ENCODE measurements around the gene CACNA2D3. TPM values are rescaled to one million over a fixed set of nuclear protein-coding genes. Genes with fewer than 3 reads are reported as not detected.

Gene CACNA2D3
- total and polyA plus RNA-seq, 2 experiments from 2014 or later = 1.1 to 2.5 TPM

- no peaks in the 10 kb centered on the region for H3K79me2 ChIP-seq
- no peak overlapping the region for H2AFZ ChIP-seq
- H3K9me3 ChIP-seq (ENCODE audit: low read depth) = no peaks in the 10 kb centered on the region
- no peaks in the 10 kb centered on the region for H3K4me1 ChIP-seq (ENCODE audit: insufficient read depth)
- H3K9me2 ChIP-seq (replicated peaks; ENCODE audit: insufficient read depth) = no peaks in the 10 kb centered on the region
- H3K4me3 ChIP-seq = no peak overlapping the region
- peaks cover 5% of the 10 kb centered on the region for H3K27me3 ChIP-seq
- TF ChIP-seq CTCF (IDR thresholded peaks at IDR 0.05; ENCODE audit: poor library complexity) (no peak), EZH2phosphoT487 (IDR thresholded peaks at IDR 0.05; ENCODE audit: low read depth, severe bottlenecking, unreplicated experiment) (no peak), EZH2 (IDR thresholded peaks at IDR 0.05; ENCODE audit: borderline replicate concordance) (no peak)
- no peak for DNase-seq (ENCODE audit: low spot score)
- no peaks in the 10 kb centered on the region for H4K20me1 ChIP-seq (ENCODE audit: insufficient read depth, poor library complexity, severe bottlenecking)
- WGBS (ENCODE audit: low lambda C conversion rate, missing lambda C conversion rate) = 65% methylated on average over 1 of the region's 1 CpG
- no peak overlapping the region for H3K27ac ChIP-seq
- no peaks in the 10 kb centered on the region for H3K36me3 ChIP-seq (replicated peaks; ENCODE audit: insufficient read depth, low read depth)
- no peak overlapping the region for H3K4me2 ChIP-seq
These were observed 413.3 kb downstream of the CACNA2D3 start for GRCh38 chr3:54535619-54536018.

- 81% methylated on average over 2 of the region's 2 CpGs for WGBS (ENCODE audit: low lambda C conversion rate, missing lambda C conversion rate)
- H3K36me3 ChIP-seq (replicated peaks; ENCODE audit: insufficient read depth, low read depth) = no peaks in the 10 kb centered on the region
These were observed 414.1 kb downstream of the CACNA2D3 start for GRCh38 chr3:54536450-54536849.

GRCh38 chr3:54537506-54537905 lies 415.2 kb downstream of the CACNA2D3 start:
- DNase-seq (ENCODE audit: low spot score) = no peak
- no peaks in the 10 kb centered on the region for H3K9me3 ChIP-seq (ENCODE audit: low read depth)
- no peaks in the 10 kb centered on the region for H3K9me2 ChIP-seq (replicated peaks; ENCODE audit: insufficient read depth)
- no peaks in the 10 kb centered on the region for H3K4me1 ChIP-seq (ENCODE audit: insufficient read depth)
- no peak overlapping the region for H3K27ac ChIP-seq
- peaks cover 5% of the 10 kb centered on the region for H3K27me3 ChIP-seq
- WGBS (ENCODE audit: low lambda C conversion rate, missing lambda C conversion rate) = 93% methylated on average over 6 of the region's 6 CpGs
- H4K20me1 ChIP-seq (ENCODE audit: insufficient read depth, poor library complexity, severe bottlenecking) = no peaks in the 10 kb centered on the region
- H3K4me3 ChIP-seq = no peak overlapping the region
- no peak overlapping the region for H2AFZ ChIP-seq
- no peaks in the 10 kb centered on the region for H3K79me2 ChIP-seq
- no peak overlapping the region for H3K4me2 ChIP-seq
- no peak for TF ChIP-seq EZH2phosphoT487 (IDR thresholded peaks at IDR 0.05; ENCODE audit: low read depth, severe bottlenecking, unreplicated experiment)
- no peak for TF ChIP-seq EZH2 (IDR thresholded peaks at IDR 0.05; ENCODE audit: borderline replicate concordance)
- no peak for TF ChIP-seq CTCF (IDR thresholded peaks at IDR 0.05; ENCODE audit: poor library complexity)
- no peaks in the 10 kb centered on the region for H3K36me3 ChIP-seq (replicated peaks; ENCODE audit: insufficient read depth, low read depth)

More at GRCh38 chr3:54536450-54536849, 414.1 kb downstream of the CACNA2D3 start:
- no peaks in the 10 kb centered on the region for H3K4me1 ChIP-seq (ENCODE audit: insufficient read depth)
- no peak for DNase-seq (ENCODE audit: low spot score)
- no peak overlapping the region for H2AFZ ChIP-seq
- no peak overlapping the region for H3K4me2 ChIP-seq
- no peaks in the 10 kb centered on the region for H3K79me2 ChIP-seq
- H3K9me2 ChIP-seq (replicated peaks; ENCODE audit: insufficient read depth) = no peaks in the 10 kb centered on the region
- TF ChIP-seq EZH2 (IDR thresholded peaks at IDR 0.05; ENCODE audit: borderline replicate concordance) (no peak), CTCF (IDR thresholded peaks at IDR 0.05; ENCODE audit: poor library complexity) (no peak), EZH2phosphoT487 (IDR thresholded peaks at IDR 0.05; ENCODE audit: low read depth, severe bottlenecking, unreplicated experiment) (no peak)
- no peak overlapping the region for H3K27ac ChIP-seq
- H3K27me3 ChIP-seq = peaks cover 5% of the 10 kb centered on the region
- no peak overlapping the region for H3K4me3 ChIP-seq
- H4K20me1 ChIP-seq (ENCODE audit: insufficient read depth, poor library complexity, severe bottlenecking) = no peaks in the 10 kb centered on the region
- no peaks in the 10 kb centered on the region for H3K9me3 ChIP-seq (ENCODE audit: low read depth)

- TF ChIP-seq EZH2phosphoT487 (IDR thresholded peaks at IDR 0.05; ENCODE audit: low read depth, severe bottlenecking, unreplicated experiment) = no peak
- no peak for TF ChIP-seq EZH2 (IDR thresholded peaks at IDR 0.05; ENCODE audit: borderline replicate concordance)
- no peak for TF ChIP-seq CTCF (IDR thresholded peaks at IDR 0.05; ENCODE audit: poor library complexity)
- DNase-seq (ENCODE audit: low spot score) = no peak
- no peak overlapping the region for H3K4me2 ChIP-seq
- peaks cover 5% of the 10 kb centered on the region for H3K27me3 ChIP-seq
- H2AFZ ChIP-seq = no peak overlapping the region
- H3K4me3 ChIP-seq = no peak overlapping the region
- no peaks in the 10 kb centered on the region for H3K36me3 ChIP-seq (replicated peaks; ENCODE audit: insufficient read depth, low read depth)
- 75% methylated on average over 5 of the region's 5 CpGs for WGBS (ENCODE audit: low lambda C conversion rate, missing lambda C conversion rate)
- no peaks in the 10 kb centered on the region for H3K9me2 ChIP-seq (replicated peaks; ENCODE audit: insufficient read depth)
- H3K9me3 ChIP-seq (ENCODE audit: low read depth) = no peaks in the 10 kb centered on the region
- no peaks in the 10 kb centered on the region for H3K4me1 ChIP-seq (ENCODE audit: insufficient read depth)
- no peaks in the 10 kb centered on the region for H3K79me2 ChIP-seq
- H3K27ac ChIP-seq = no peak overlapping the region
- no peaks in the 10 kb centered on the region for H4K20me1 ChIP-seq (ENCODE audit: insufficient read depth, poor library complexity, severe bottlenecking)
These were observed 416.0 kb downstream of the CACNA2D3 start for GRCh38 chr3:54538346-54538745.

Measured in hepatocyte (in vitro differentiated cells).